Tongue (tissue), 2 donors: Measurements from ENCODE around the gene CTNNA1. TPM values are rescaled to one million over a fixed set of nuclear protein-coding genes. Genes with fewer than 3 reads are reported as not detected.
A peak's percentile ranks its signal among the peaks of the same experiment; 100 is the strongest.

ENCODE experiments used
- DNase-seq: peaks from one replicate; pipeline ENCODE4 v3.0.0-alpha.2; 2015
- total RNA-seq: library from RNA; depleted of rRNA; stranded (reverse); fragments of >200 nt; gene quantifications from one replicate; pipeline ENCODE4 v1.2.3, GENCODE V29; 2014

CTNNA1 gene
- total RNA-seq, 1 donor from 2014 or later, result 416 TPM

GRCh38 chr5:138932171-138932810 is 179.1 kb downstream of the CTNNA1 start:
- no peak for DNase-seq

- no peak for DNase-seq
Measured at GRCh38 chr5:138933522-138934290, 180.5 kb downstream of the CTNNA1 start.

- DNase-seq, result no peak
Measured at GRCh38 chr5:138934971-138935370, 181.7 kb downstream of the CTNNA1 start.

- DNase-seq, result no peak
Measured at GRCh38 chr5:138935466-138935865, 182.2 kb downstream of the CTNNA1 start.

- DNase-seq, result no peak
Measured at GRCh38 chr5:138936225-138936967, 183.2 kb downstream of the CTNNA1 start.

- DNase-seq, result no peak
Measured at GRCh38 chr5:138936968-138937345, 183.7 kb downstream of the CTNNA1 start.

- no peak for DNase-seq
Measured at GRCh38 chr5:138937392-138938387, 184.5 kb downstream of the CTNNA1 start.

GRCh38 chr5:138938526-138938925 is 185.3 kb downstream of the CTNNA1 start:
- DNase-seq, result no peak

GRCh38 chr5:138942066-138942465 is 188.8 kb downstream of the CTNNA1 start:
- peak; percentile 59 for DNase-seq

GRCh38 chr5:138942861-138943260 is 189.6 kb downstream of the CTNNA1 start:
- no peak for DNase-seq

- DNase-seq, result no peak
Measured at GRCh38 chr5:138943599-138944173, 190.5 kb downstream of the CTNNA1 start.

- no peak for DNase-seq
Measured at GRCh38 chr5:138944527-138945322, 191.5 kb downstream of the CTNNA1 start.

GRCh38 chr5:138945421-138946240 is 192.4 kb downstream of the CTNNA1 start:
- peak; percentile 64 for DNase-seq

- no peak for DNase-seq
Measured at GRCh38 chr5:138946241-138946623, 193.0 kb downstream of the CTNNA1 start.

GRCh38 chr5:138946831-138947560 is 193.8 kb downstream of the CTNNA1 start:
- no peak for DNase-seq

GRCh38 chr5:138947780-138948179 is 194.6 kb downstream of the CTNNA1 start:
- no peak for DNase-seq

- DNase-seq, result peak; percentile 58
Measured at GRCh38 chr5:138948471-138949222, 195.4 kb downstream of the CTNNA1 start.

GRCh38 chr5:138949223-138949574 is 196.0 kb downstream of the CTNNA1 start:
- DNase-seq, result no peak
